Measurements from ENCODE around the gene TMEM150A. TPM values are rescaled to one million over a fixed set of nuclear protein-coding genes. Genes with fewer than 3 reads are reported as not detected.

TMEM150A gene
- total and polyA plus RNA-seq, 2 of the 13 experiments (the other 11 are each of a cell fraction or from before 2014, with no cell fraction given), result 30.1 to 70.4 TPM

GRCh38 chr2:85584354-85584856 lies 18.1 kb downstream of the TMEM150A start, which contains the start of gene VAMP5 (continued):
- peak; percentile 83 for TF ChIP-seq ARID5B (CRISPR knock-in tag; IDR thresholded peaks at IDR 0.05)
- TF ChIP-seq HDAC6 (IDR thresholded peaks at IDR 0.05; ENCODE audit: low read depth, low read length), result no peak
- TF ChIP-seq POLR2AphosphoS2 (IDR thresholded peaks at IDR 0.05; ENCODE audit: low read depth, low read length), result no peak
- TF ChIP-seq ZNF275 (CRISPR knock-in tag; IDR thresholded peaks at IDR 0.05; ENCODE audit: borderline replicate concordance), result peak; percentile 68; the same call in 1 of the 2 replicates
- no peak for TF ChIP-seq KDM5A (IDR thresholded peaks at IDR 0.05; ENCODE audit: borderline replicate concordance, low read length)
- no peak for TF ChIP-seq TCF12 (IDR thresholded peaks at IDR 0.05)
- 0 out of 2 replicates have a peak, but pooled peaks have one; percentile 85 for TF ChIP-seq TCF12 (CRISPR knock-in tag; IDR thresholded peaks at IDR 0.05)
- TF ChIP-seq NRL (CRISPR knock-in tag; IDR thresholded peaks at IDR 0.05; ENCODE audit: borderline replicate concordance), result 0 out of 2 replicates have a peak, but pooled peaks have one; percentile 31
- TF ChIP-seq ZNF564 (CRISPR knock-in tag; IDR thresholded peaks at IDR 0.05), result peak; percentile 93
- TF ChIP-seq FOXA3 (CRISPR knock-in tag; IDR thresholded peaks at IDR 0.05), result peak; percentile 74
- TF ChIP-seq ZFP36L2 (CRISPR knock-in tag; IDR thresholded peaks at IDR 0.05), result no peak
- no peak for TF ChIP-seq DDIT3 (CRISPR knock-in tag; IDR thresholded peaks at IDR 0.05)
- no peak for TF ChIP-seq GABPA (IDR thresholded peaks at IDR 0.05; ENCODE audit: low read depth, low read length)
- no peak for TF ChIP-seq GABPA (CRISPR knock-in tag; IDR thresholded peaks at IDR 0.05; ENCODE audit: low read depth)
- no peak; the same call in 1 of the 2 replicates for TF ChIP-seq ZNF430 (CRISPR knock-in tag; IDR thresholded peaks at IDR 0.05)
- no peak for TF ChIP-seq PAWR (CRISPR knock-in tag; IDR thresholded peaks at IDR 0.05; ENCODE audit: borderline replicate concordance)
- no peak for TF ChIP-seq ZNF142 (CRISPR knock-in tag; IDR thresholded peaks at IDR 0.05)
- TF ChIP-seq PLSCR1 (CRISPR knock-in tag; IDR thresholded peaks at IDR 0.05; ENCODE audit: borderline replicate concordance), result no peak
- TF ChIP-seq HIVEP1 (CRISPR knock-in tag; IDR thresholded peaks at IDR 0.05), result peak; percentile 74; the same call in 1 of the 2 replicates
